ENCODE measurements around the gene KLF3.

DNA sequence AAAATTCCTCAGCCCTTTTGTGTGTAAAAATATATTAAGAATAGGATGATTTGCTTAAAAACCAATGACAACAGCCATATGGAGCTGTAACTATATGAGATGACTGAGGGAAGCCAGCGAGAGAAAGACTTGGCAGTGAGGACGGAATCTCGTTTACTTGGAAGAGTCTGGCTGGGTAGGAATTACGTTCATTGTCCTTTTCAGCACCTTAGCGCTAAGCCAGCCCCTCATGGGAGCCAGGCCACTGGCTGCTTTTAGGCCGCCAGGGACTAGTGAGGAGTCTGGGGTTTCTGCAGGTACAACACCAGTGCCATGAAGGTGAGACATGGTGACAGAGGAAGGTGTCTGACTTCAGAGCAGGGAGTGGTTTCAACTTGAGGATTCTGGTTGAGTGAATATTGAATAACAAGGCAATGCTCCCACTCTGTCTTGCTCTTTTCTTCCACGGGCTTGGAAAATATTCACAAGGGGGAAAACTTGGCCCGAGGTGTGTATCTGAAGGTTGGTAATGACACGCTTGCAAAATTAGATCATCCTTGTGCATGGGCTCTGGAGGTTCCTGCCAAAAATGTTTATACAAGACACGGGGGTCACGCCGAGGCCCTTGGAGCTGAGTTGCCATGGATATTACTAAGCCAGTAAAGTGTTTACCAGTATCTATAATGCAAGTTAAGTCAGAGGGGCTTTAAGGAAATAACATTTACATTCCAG lies 17.4 kb downstream of the KLF3 start:
- TF ChIP-seq, protein P1, sequence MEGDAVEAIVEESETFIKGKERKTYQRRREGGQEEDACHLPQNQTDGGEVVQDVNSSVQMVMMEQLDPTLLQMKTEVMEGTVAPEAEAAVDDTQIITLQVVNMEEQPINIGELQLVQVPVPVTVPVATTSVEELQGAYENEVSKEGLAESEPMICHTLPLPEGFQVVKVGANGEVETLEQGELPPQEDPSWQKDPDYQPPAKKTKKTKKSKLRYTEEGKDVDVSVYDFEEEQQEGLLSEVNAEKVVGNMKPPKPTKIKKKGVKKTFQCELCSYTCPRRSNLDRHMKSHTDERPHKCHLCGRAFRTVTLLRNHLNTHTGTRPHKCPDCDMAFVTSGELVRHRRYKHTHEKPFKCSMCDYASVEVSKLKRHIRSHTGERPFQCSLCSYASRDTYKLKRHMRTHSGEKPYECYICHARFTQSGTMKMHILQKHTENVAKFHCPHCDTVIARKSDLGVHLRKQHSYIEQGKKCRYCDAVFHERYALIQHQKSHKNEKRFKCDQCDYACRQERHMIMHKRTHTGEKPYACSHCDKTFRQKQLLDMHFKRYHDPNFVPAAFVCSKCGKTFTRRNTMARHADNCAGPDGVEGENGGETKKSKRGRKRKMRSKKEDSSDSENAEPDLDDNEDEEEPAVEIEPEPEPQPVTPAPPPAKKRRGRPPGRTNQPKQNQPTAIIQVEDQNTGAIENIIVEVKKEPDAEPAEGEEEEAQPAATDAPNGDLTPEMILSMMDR (IDR thresholded peaks at IDR 0.05; ENCODE audit: poor library complexity, severe bottlenecking): no peak
- TF ChIP-seq, protein P2, sequence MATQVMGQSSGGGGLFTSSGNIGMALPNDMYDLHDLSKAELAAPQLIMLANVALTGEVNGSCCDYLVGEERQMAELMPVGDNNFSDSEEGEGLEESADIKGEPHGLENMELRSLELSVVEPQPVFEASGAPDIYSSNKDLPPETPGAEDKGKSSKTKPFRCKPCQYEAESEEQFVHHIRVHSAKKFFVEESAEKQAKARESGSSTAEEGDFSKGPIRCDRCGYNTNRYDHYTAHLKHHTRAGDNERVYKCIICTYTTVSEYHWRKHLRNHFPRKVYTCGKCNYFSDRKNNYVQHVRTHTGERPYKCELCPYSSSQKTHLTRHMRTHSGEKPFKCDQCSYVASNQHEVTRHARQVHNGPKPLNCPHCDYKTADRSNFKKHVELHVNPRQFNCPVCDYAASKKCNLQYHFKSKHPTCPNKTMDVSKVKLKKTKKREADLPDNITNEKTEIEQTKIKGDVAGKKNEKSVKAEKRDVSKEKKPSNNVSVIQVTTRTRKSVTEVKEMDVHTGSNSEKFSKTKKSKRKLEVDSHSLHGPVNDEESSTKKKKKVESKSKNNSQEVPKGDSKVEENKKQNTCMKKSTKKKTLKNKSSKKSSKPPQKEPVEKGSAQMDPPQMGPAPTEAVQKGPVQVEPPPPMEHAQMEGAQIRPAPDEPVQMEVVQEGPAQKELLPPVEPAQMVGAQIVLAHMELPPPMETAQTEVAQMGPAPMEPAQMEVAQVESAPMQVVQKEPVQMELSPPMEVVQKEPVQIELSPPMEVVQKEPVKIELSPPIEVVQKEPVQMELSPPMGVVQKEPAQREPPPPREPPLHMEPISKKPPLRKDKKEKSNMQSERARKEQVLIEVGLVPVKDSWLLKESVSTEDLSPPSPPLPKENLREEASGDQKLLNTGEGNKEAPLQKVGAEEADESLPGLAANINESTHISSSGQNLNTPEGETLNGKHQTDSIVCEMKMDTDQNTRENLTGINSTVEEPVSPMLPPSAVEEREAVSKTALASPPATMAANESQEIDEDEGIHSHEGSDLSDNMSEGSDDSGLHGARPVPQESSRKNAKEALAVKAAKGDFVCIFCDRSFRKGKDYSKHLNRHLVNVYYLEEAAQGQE (IDR thresholded peaks at IDR 0.05; ENCODE audit: borderline replicate concordance): no peak
- TF ChIP-seq RAD21 (conservative IDR thresholded peaks at IDR 0.05): no peak
- no peak for TF ChIP-seq POLR2AphosphoS5 (IDR thresholded peaks at IDR 0.05)
- no peak for TF ChIP-seq EZH2 (IDR thresholded peaks at IDR 0.05; ENCODE audit: borderline replicate concordance, insufficient read depth, low read length, poor library complexity, severe bottlenecking)

Measured in neural cell (in vitro differentiated cells).